Stimulated activated CD8-positive, alpha-beta memory T cell treated with anti-CD3 and anti-CD28 coated beads, Interleukin-15, amount 100 ng/mL, for 4 hours (primary cell): ENCODE results near the gene MYO18B.

Source experiments
- DNase-seq, 2 donors: peaks; one replicate each; pipeline ENCODE4 v3.0.0-alpha.2; 2020; ENCODE audit warnings: low read depth in 2 of 2

Gene MYO18B

GRCh38 chr22:26050079-26050478 lies 308.1 kb downstream of the MYO18B start:
- DNase-seq, result no peak

GRCh38 chr22:26053737-26054316 lies 311.8 kb downstream of the MYO18B start:
- no peak for DNase-seq

GRCh38 chr22:26054841-26055605 lies 313.0 kb downstream of the MYO18B start:
- no peak for DNase-seq

GRCh38 chr22:26055693-26056092 lies 313.7 kb downstream of the MYO18B start:
- DNase-seq, result no peak

- no peak for DNase-seq
These were observed 314.6 kb downstream of the MYO18B start for GRCh38 chr22:26056455-26057200.

GRCh38 chr22:26057731-26058130 lies 315.7 kb downstream of the MYO18B start:
- DNase-seq, result no peak

GRCh38 chr22:26064048-26064447 lies 322.1 kb downstream of the MYO18B start:
- no peak for DNase-seq

GRCh38 chr22:26065847-26066246 lies 323.9 kb downstream of the MYO18B start:
- DNase-seq, result no peak

- no peak for DNase-seq
These were observed 324.5 kb downstream of the MYO18B start for GRCh38 chr22:26066534-26066933.

GRCh38 chr22:26068571-26068970 lies 326.6 kb downstream of the MYO18B start:
- no peak for DNase-seq

- DNase-seq, result no peak
These were observed 330.6 kb downstream of the MYO18B start for GRCh38 chr22:26072621-26073020.

- DNase-seq, result no peak
These were observed 333.3 kb downstream of the MYO18B start for GRCh38 chr22:26075251-26075650.

- no peak for DNase-seq
These were observed 337.0 kb downstream of the MYO18B start for GRCh38 chr22:26079009-26079408.
